WTC11 (cell line): Measurements from ENCODE around the gene STUB1. TPM values are rescaled to one million over a fixed set of nuclear protein-coding genes. Genes with fewer than 3 reads are reported as not detected.

Source experiments
- ATAC-seq: fragments of 200-7000 bp; cut with Tn5 transposase; 2 replicates; pipeline ENCODE4 v1.10.0; 2021; ENCODE audit warnings: mild to moderate bottlenecking, moderate library complexity
- CTCF ChIA-PET: fragments of 300-600 bp; sonication (Branson Sonifier 250); formaldehyde crosslinking; loops from one replicate; lab custom pipeline; 2021; ENCODE audit warnings: antibody characterized with exemption; lab: Charles Lee
- POLR2A ChIA-PET: fragments of 350-600 bp; sonication (Branson Sonifier 250); formaldehyde crosslinking; loops from one replicate; lab custom pipeline; 2021; ENCODE audit warnings: antibody characterized with exemption; lab: Charles Lee
- DNase-seq: peaks from one replicate; pipeline ENCODE4 v3.0.0; 2021; ENCODE audit warnings: low spot score
- H3K27ac Mint-ChIP-seq: 2 replicates; pipeline ENCODE4 v1.8.0; 2021; ENCODE audit warnings: mixed read lengths
- H3K27me3 Mint-ChIP-seq: 2 replicates; pipeline ENCODE4 v1.8.0; 2021; ENCODE audit warnings: low read depth, mild to moderate bottlenecking, moderate library complexity, mixed read lengths
- H3K36me3 Mint-ChIP-seq: 2 replicates; pipeline ENCODE4 v1.8.0; 2021; ENCODE audit warnings: mixed read lengths
- H3K4me1 Mint-ChIP-seq: 2 replicates; pipeline ENCODE4 v1.8.0; 2022; ENCODE audit warnings: mixed read lengths
- H3K4me3 Mint-ChIP-seq: 2 replicates; pipeline ENCODE4 v1.8.0; 2021; ENCODE audit warnings: mild to moderate bottlenecking, moderate library complexity, mixed read lengths
- H3K9me3 Mint-ChIP-seq: 2 replicates; pipeline ENCODE4 v1.8.0; 2021; ENCODE audit warnings: mixed read lengths
- CREB1 ChIP-seq: sonication (generic); formaldehyde crosslinking; IDR thresholded peaks from 2 replicates; pipeline ENCODE4 v1.8.0; 2023; ENCODE audit warnings: mild to moderate bottlenecking, missing genetic modification reagents
- CREM ChIP-seq: sonication (generic); formaldehyde crosslinking; IDR thresholded peaks from 2 replicates; pipeline ENCODE4 v1.8.1; 2022; ENCODE audit warnings: mild to moderate bottlenecking, missing genetic modification reagents, moderate library complexity
- IRF2 ChIP-seq: sonication (generic); formaldehyde crosslinking; IDR thresholded peaks from 2 replicates; pipeline ENCODE4 v1.8.0; 2022; ENCODE audit warnings: low read depth, missing genetic modification reagents, borderline replicate concordance
- NR1H2 ChIP-seq: sonication (generic); formaldehyde crosslinking; IDR thresholded peaks from 2 replicates; pipeline ENCODE4 v1.9.0; 2021; ENCODE audit warnings: mild to moderate bottlenecking, moderate library complexity, missing genetic modification reagents
- NR3C1 ChIP-seq: sonication (generic); formaldehyde crosslinking; conservative IDR thresholded peaks from 2 replicates; pipeline ENCODE4 v1.8.1; 2023; ENCODE audit warnings: low read depth, mild to moderate bottlenecking, missing genetic modification reagents
- OVOL2 ChIP-seq: fragments of 250-450 bp; sonication (Bioruptor Pico); IDR thresholded peaks from 2 replicates; pipeline ENCODE4 v1.9.0; 2021; ENCODE audit warnings: mild to moderate bottlenecking, borderline replicate concordance
- SMAD3 ChIP-seq: sonication (generic); formaldehyde crosslinking; IDR thresholded peaks from 2 replicates; pipeline ENCODE4 v1.8.0; 2022; ENCODE audit warnings: missing genetic modification reagents, mild to moderate bottlenecking, borderline replicate concordance
- ZBTB21 ChIP-seq: sonication (generic); formaldehyde crosslinking; IDR thresholded peaks from 2 replicates; pipeline ENCODE4 v1.8.1; 2023; ENCODE audit warnings: mild to moderate bottlenecking, missing genetic modification reagents, borderline replicate concordance
- ZNF219 ChIP-seq: sonication (generic); formaldehyde crosslinking; IDR thresholded peaks from 2 replicates; pipeline ENCODE4 v1.8.0; 2023; ENCODE audit warnings: missing genetic modification reagents, mild to moderate bottlenecking, borderline replicate concordance
- ZNF671 ChIP-seq: fragments of 250-450 bp; sonication (Bioruptor Pico); IDR thresholded peaks from 2 replicates; pipeline ENCODE4 v1.8.0; 2021; ENCODE audit warnings: mild to moderate bottlenecking
- total RNA-seq: library from RNA; stranded (reverse); gene quantifications from 3 replicates; pipeline ENCODE4 v1.2.3, GENCODE V29; 2021
- TF ChIP-seq, protein P1 (sequence below): sonication (generic); formaldehyde crosslinking; IDR thresholded peaks from 2 replicates; pipeline ENCODE4 v1.8.0; 2022; ENCODE audit warnings: missing genetic modification reagents
- TF ChIP-seq, protein P2 (sequence below): sonication (generic); formaldehyde crosslinking; IDR thresholded peaks from 2 replicates; pipeline ENCODE4 v1.8.0; 2023; ENCODE audit warnings: missing genetic modification reagents
- TF ChIP-seq, protein P3 (sequence below): sonication (generic); formaldehyde crosslinking; conservative IDR thresholded peaks from 2 replicates; pipeline ENCODE4 v1.8.1; 2023; ENCODE audit warnings: mild to moderate bottlenecking, low read depth, missing genetic modification reagents, moderate library complexity
- TF ChIP-seq, protein P4 (sequence below): sonication (generic); formaldehyde crosslinking; conservative IDR thresholded peaks from 2 replicates; pipeline ENCODE4 v1.8.1; 2022; ENCODE audit warnings: mild to moderate bottlenecking, missing genetic modification reagents
- TF ChIP-seq, protein P5 (sequence below): sonication (generic); formaldehyde crosslinking; IDR thresholded peaks from 2 replicates; pipeline ENCODE4 v1.8.0; 2022; ENCODE audit warnings: mild to moderate bottlenecking, missing genetic modification reagents
- TF ChIP-seq, protein P6 (sequence below): sonication (generic); formaldehyde crosslinking; IDR thresholded peaks from 2 replicates; pipeline ENCODE4 v1.8.0; 2022; ENCODE audit warnings: mild to moderate bottlenecking, missing genetic modification reagents

STUB1 gene
- total RNA-seq, 1 experiment from 2014 or later: 88.2 TPM

DNA sequence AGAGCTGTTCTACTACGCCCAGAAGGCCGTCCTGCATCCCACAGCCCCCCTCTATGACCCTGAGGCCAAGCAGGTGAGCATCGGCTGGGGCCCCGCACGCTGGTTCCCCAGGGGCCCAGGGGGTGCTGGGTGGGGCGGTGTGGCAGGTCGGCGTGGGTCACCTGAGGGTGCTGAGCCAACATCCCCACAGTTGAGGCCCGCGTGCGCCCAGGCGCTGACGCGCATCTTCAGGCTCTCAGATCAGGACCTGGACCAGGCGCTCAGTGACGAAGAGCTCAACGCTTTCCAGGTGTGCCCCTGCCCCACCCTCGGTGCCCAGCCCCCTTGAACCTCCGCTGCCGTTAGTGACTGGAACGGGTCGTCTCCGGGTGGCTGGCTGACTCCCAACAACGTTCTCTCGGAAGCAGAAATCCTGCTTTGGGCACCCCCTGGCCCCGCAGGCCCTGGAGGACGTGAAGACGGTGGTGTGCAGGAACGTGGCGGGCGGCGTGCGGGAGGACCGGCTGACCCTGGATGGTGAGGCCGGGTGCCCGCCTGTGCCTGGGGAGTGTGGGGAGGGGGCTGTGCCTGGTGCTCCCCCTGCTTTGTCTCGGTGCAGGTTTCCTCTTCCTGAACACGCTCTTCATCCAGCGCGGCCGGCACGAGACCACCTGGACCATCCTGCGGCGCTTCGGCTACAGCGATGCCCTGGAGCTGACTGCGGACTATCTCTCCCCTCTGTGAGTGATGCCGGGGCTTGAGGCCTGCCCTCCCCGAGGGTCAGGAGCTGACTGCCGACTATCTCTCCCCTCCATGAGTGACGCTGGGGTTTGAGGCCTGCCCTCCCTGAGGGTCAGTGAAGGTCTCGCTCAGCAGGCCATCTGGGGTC is 9.5 kb upstream of the STUB1 start:
- Mint-ChIP-seq H3K4me1 (peaks cover 7% of the 10 kb centered on the region), H3K4me3 (no peak overlapping the region)
- DNase-seq: no peak
- no peak for TF ChIP-seq ZNF219
- TF ChIP-seq, protein P1, sequence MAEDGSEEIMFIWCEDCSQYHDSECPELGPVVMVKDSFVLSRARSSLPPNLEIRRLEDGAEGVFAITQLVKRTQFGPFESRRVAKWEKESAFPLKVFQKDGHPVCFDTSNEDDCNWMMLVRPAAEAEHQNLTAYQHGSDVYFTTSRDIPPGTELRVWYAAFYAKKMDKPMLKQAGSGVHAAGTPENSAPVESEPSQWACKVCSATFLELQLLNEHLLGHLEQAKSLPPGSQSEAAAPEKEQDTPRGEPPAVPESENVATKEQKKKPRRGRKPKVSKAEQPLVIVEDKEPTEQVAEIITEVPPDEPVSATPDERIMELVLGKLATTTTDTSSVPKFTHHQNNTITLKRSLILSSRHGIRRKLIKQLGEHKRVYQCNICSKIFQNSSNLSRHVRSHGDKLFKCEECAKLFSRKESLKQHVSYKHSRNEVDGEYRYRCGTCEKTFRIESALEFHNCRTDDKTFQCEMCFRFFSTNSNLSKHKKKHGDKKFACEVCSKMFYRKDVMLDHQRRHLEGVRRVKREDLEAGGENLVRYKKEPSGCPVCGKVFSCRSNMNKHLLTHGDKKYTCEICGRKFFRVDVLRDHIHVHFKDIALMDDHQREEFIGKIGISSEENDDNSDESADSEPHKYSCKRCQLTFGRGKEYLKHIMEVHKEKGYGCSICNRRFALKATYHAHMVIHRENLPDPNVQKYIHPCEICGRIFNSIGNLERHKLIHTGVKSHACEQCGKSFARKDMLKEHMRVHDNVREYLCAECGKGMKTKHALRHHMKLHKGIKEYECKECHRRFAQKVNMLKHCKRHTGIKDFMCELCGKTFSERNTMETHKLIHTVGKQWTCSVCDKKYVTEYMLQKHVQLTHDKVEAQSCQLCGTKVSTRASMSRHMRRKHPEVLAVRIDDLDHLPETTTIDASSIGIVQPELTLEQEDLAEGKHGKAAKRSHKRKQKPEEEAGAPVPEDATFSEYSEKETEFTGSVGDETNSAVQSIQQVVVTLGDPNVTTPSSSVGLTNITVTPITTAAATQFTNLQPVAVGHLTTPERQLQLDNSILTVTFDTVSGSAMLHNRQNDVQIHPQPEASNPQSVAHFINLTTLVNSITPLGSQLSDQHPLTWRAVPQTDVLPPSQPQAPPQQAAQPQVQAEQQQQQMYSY: 0 out of 2 replicates have a peak, but pooled peaks have one; percentile 15
- TF ChIP-seq, protein P2, sequence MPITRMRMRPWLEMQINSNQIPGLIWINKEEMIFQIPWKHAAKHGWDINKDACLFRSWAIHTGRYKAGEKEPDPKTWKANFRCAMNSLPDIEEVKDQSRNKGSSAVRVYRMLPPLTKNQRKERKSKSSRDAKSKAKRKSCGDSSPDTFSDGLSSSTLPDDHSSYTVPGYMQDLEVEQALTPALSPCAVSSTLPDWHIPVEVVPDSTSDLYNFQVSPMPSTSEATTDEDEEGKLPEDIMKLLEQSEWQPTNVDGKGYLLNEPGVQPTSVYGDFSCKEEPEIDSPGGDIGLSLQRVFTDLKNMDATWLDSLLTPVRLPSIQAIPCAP: no peak
- TF ChIP-seq, all 79 proteins: peak for 1
- Mint-ChIP-seq H3K36me3 (peaks cover 11% of the 10 kb centered on the region), H3K9me3 (no peaks in the 10 kb centered on the region), H3K27ac (no peak overlapping the region), H3K27me3 (no peaks in the 10 kb centered on the region)
- ChIA-PET POLR2A (no interaction called here), CTCF (interaction anchor here (1.4 kb wide), 1 partner anchor 22 kb away, joined by 3 read pairs; no protein-coding TSS in a partner anchor)
- no peak for ATAC-seq

DNA sequence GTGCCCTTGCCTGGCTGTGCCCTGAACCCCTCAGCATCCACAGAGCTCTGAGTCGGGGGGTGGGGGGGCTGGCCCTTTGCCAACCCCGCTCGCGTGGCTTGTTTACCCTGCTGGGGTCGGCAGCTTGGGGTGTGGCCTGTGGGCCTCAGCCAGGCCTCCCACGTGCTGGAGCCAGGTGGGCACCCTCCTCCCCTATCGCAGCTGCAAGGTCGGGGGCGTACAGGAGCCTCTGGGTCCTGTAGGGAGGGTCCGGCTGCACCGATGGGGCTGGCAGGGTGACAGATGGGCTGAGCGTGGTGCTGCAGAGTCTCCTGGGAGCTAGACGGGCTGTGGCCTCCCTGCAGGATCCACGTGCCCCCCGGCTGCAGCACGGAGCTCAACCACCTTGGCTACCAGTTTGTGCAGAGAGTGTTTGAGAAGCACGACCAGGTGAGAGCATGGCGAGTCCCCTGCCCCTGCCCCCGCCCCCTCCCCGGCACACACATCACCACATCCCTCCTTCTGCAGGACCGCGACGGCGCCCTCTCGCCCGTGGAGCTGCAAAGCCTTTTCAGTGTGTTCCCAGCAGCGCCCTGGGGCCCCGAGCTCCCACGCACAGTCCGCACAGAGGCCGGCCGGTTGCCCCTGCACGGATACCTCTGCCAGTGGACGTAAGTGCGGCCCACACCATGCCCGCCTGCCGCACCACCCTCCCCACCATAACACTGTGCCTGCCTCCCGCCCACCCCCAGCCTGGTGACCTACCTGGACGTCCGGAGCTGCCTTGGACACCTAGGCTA is 8.7 kb upstream of the STUB1 start:
- POLR2A ChIA-PET: no interaction called here
- Mint-ChIP-seq H3K4me1 (peaks cover 7% of the 10 kb centered on the region), H3K9me3 (no peaks in the 10 kb centered on the region), H3K36me3 (peaks cover 11% of the 10 kb centered on the region), H3K27ac (no peak overlapping the region), H3K27me3 (no peaks in the 10 kb centered on the region), H3K4me3 (no peak overlapping the region)
- CTCF ChIA-PET: interaction anchor here (0.7 to 1.4 kb wide), 2 partner anchors 11 to 23 kb away, joined by 3 to 4 read pairs; no protein-coding TSS in a partner anchor
- ATAC-seq (no peak), DNase-seq (no peak)
- TF ChIP-seq, protein P3, sequence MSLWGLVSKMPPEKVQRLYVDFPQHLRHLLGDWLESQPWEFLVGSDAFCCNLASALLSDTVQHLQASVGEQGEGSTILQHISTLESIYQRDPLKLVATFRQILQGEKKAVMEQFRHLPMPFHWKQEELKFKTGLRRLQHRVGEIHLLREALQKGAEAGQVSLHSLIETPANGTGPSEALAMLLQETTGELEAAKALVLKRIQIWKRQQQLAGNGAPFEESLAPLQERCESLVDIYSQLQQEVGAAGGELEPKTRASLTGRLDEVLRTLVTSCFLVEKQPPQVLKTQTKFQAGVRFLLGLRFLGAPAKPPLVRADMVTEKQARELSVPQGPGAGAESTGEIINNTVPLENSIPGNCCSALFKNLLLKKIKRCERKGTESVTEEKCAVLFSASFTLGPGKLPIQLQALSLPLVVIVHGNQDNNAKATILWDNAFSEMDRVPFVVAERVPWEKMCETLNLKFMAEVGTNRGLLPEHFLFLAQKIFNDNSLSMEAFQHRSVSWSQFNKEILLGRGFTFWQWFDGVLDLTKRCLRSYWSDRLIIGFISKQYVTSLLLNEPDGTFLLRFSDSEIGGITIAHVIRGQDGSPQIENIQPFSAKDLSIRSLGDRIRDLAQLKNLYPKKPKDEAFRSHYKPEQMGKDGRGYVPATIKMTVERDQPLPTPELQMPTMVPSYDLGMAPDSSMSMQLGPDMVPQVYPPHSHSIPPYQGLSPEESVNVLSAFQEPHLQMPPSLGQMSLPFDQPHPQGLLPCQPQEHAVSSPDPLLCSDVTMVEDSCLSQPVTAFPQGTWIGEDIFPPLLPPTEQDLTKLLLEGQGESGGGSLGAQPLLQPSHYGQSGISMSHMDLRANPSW (CRISPR knock-in tag): no peak
- TF ChIP-seq NR3C1 (CRISPR knock-in tag) (no peak), OVOL2 (CRISPR knock-in tag) (no peak), CREB1 (CRISPR knock-in tag) (no peak)
- TF ChIP-seq, protein P4, sequence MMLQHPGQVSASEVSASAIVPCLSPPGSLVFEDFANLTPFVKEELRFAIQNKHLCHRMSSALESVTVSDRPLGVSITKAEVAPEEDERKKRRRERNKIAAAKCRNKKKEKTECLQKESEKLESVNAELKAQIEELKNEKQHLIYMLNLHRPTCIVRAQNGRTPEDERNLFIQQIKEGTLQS (CRISPR knock-in tag): no peak
- TF ChIP-seq, protein P5, sequence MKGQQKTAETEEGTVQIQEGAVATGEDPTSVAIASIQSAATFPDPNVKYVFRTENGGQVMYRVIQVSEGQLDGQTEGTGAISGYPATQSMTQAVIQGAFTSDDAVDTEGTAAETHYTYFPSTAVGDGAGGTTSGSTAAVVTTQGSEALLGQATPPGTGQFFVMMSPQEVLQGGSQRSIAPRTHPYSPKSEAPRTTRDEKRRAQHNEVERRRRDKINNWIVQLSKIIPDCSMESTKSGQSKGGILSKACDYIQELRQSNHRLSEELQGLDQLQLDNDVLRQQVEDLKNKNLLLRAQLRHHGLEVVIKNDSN: no peak

DNA sequence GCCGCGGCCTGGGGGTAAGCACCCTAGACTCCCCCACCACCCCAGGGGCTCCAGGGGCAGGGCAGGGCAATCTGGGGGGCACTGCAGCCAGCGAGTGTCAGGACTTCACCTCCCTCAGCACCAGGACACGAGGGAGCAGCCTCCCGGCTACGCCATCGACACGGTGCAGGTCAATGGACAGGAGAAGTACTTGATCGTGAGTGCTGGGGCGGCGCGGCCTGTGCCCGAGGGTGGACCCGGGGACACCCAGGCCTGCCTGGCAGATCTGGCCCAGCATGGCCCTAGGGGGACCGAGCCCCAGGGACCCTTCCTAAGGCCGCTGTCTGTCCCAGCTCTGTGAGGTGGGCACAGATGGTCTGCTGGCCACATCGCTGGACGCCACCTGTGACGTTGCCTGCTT is 7.8 kb upstream of the STUB1 start:
- no peak overlapping the region for H3K4me3 Mint-ChIP-seq
- ChIA-PET CTCF (interaction anchor here (0.7 kb wide), 1 partner anchor 12 kb away, joined by 4 read pairs; no protein-coding TSS in a partner anchor), POLR2A (no interaction called here)
- no peak overlapping the region for H3K27ac Mint-ChIP-seq
- no peaks in the 10 kb centered on the region for H3K27me3 Mint-ChIP-seq
- ATAC-seq (no peak), DNase-seq (no peak)
- H3K36me3 Mint-ChIP-seq: peaks cover 11% of the 10 kb centered on the region
- no peaks in the 10 kb centered on the region for H3K9me3 Mint-ChIP-seq
- peaks cover 12% of the 10 kb centered on the region for H3K4me1 Mint-ChIP-seq
- TF ChIP-seq NR1H2 (CRISPR knock-in tag) (no peak), ZBTB21 (CRISPR knock-in tag) (no peak), IRF2 (no peak), CREB1 (CRISPR knock-in tag) (no peak), CREM (CRISPR knock-in tag) (no peak), SMAD3 (CRISPR knock-in tag) (no peak), ZNF671 (CRISPR knock-in tag) (no peak)
- TF ChIP-seq, protein P4 (CRISPR knock-in tag): no peak
- TF ChIP-seq, protein P2: no peak
- TF ChIP-seq, protein P6, sequence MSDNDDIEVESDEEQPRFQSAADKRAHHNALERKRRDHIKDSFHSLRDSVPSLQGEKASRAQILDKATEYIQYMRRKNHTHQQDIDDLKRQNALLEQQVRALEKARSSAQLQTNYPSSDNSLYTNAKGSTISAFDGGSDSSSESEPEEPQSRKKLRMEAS (CRISPR knock-in tag): no peak
